Suppressor macrophage treated with lipopolysaccharide for 1 hour (primary cell): ENCODE measurements around the gene ILF2.
"Not testable (repeated sequence)": the region's sequence is repeated elsewhere in the genome, so short reads cannot be mapped to it uniquely, and the experiment has no call there.

Experiments used
- DNase-seq, 3 donors: peaks; one replicate each; pipeline ENCODE4 v3.0.0-alpha.2; 2020 to 2022

The ILF2 gene

GRCh38 chr1:153670859-153671627 lies at the start of gene ILF2:
ILF2 (minus strand) TSS chr1:153670993; CDS start chr1:153670922, 71 bp downstream.
- peak; percentile 97 to 100 (median 99) for DNase-seq

GRCh38 chr1:153717330-153717729 lies 46.5 kb upstream of the ILF2 start:
- no peak for DNase-seq

- DNase-seq: not testable (repeated sequence)
Measured at GRCh38 chr1:153716211-153716610, 45.4 kb upstream of the ILF2 start.

GRCh38 chr1:153711026-153711425 lies 40.2 kb upstream of the ILF2 start:
- DNase-seq: no peak

- no peak for DNase-seq
Measured at GRCh38 chr1:153705484-153705883, 34.7 kb upstream of the ILF2 start.

- no peak for DNase-seq
Measured at GRCh38 chr1:153699768-153700167, 29.0 kb upstream of the ILF2 start.

- DNase-seq: peak in 2 of 3 donors; percentile 24 to 48
Measured at GRCh38 chr1:153698923-153699714, 28.3 kb upstream of the ILF2 start.

- peak; percentile 49 to 66 (median 57) for DNase-seq
Measured at GRCh38 chr1:153698020-153698922, 27.5 kb upstream of the ILF2 start.

GRCh38 chr1:153697191-153698019 lies 26.6 kb upstream of the ILF2 start:
- DNase-seq: no peak

- DNase-seq: no peak
Measured at GRCh38 chr1:153696741-153697140, 25.9 kb upstream of the ILF2 start.

GRCh38 chr1:153693466-153693865 lies 22.7 kb upstream of the ILF2 start:
- no peak for DNase-seq

GRCh38 chr1:153688736-153689328 lies 18.0 kb upstream of the ILF2 start:
- DNase-seq: no peak

GRCh38 chr1:153688276-153688675 lies 17.5 kb upstream of the ILF2 start:
- DNase-seq: peak; percentile 43 to 59 (median 50)

- peak; percentile 52 to 68 (median 59) for DNase-seq
Measured at GRCh38 chr1:153687346-153688125, 16.7 kb upstream of the ILF2 start.

- DNase-seq: no peak
Measured at GRCh38 chr1:153685544-153686340, 14.9 kb upstream of the ILF2 start.

GRCh38 chr1:153684892-153685291 lies 14.1 kb upstream of the ILF2 start:
- no peak for DNase-seq

- DNase-seq: peak in 1 of 3 donors; percentile 27
Measured at GRCh38 chr1:153683854-153684253, 13.1 kb upstream of the ILF2 start.

- DNase-seq: no peak
Measured at GRCh38 chr1:153682730-153683129, 11.9 kb upstream of the ILF2 start.

- DNase-seq: no peak
Measured at GRCh38 chr1:153680120-153680403, 9.3 kb upstream of the ILF2 start.
